GM19395 (cell line): ENCODE measurements around the gene CDAN1.
"Not testable (repeated sequence)": the region's sequence is repeated elsewhere in the genome, so short reads cannot be mapped to it uniquely, and the experiment has no call there.

Source experiments
- ATAC-seq: cut with Tn5 transposase; IDR thresholded peaks from one replicate; pipeline ENCODE4 v1.9.1; 2021; ENCODE audit warnings: mild to moderate bottlenecking, moderate library complexity; ENCODE audit not compliant: unreplicated experiment

Gene CDAN1

GRCh38 chr15:42736793-42737528 lies at the start of gene CDAN1:
CDAN1 (minus strand) TSS chr15:42737128; CDS start chr15:42737102, 26 bp downstream.
- peak; percentile 69 for ATAC-seq

DNA sequence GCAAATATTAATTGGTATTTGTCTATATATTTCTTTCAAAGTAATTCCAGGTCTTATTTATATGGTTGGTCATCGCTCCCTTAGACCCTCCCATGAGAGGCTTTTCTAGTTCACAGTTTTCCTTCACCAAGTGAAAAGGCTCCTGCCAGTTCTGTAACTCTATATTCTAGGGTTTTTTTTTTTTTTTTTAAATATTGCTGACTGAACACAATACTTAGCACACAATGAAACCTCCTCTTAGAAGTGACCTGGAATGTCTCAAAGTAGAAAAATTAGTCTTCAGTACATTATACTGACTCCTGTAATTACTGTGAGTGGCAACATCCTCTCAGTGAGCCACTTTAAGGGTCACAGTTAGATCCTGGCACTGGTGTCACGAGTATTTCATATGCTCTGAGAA lies 48.6 kb upstream of the CDAN1 start:
- no peak for ATAC-seq

DNA sequence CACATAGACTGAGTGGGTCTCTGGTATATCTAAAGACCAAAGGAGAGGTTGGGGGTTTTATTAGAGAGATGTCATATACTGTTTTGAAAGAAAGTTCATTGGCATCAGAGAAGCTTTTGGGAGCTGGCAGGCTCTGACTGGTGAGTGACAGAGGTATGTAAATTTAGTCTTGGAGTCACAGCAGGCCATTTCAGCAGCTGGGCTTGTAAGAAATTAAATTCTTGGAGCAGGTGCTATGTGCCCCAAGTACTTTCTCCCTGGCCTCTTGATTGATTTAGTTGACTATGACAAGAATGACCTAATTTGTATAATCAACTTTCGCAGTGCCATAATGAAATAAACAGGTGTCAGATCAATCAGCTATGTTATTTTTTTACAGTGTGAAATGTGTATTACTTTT lies 47.8 kb upstream of the CDAN1 start:
- ATAC-seq: no peak

DNA sequence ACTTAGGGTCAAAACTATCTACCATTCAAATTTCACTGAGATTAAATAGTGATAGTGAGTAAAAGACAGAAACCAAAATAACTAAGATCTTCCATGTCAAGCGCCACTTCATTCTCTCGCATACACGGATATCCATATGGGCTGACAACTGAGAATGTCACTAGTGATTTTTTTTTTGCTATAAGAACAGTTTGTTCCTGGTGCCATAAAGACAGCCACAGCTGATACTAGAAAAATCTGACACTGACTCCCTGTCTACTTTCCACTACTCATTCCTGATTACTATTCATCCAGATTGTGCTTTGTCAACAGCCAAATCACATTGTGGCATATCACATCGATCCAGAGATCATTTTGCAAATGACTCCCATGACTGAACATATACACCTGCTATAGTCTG lies 45.8 kb upstream of the CDAN1 start:
- ATAC-seq: no peak

DNA sequence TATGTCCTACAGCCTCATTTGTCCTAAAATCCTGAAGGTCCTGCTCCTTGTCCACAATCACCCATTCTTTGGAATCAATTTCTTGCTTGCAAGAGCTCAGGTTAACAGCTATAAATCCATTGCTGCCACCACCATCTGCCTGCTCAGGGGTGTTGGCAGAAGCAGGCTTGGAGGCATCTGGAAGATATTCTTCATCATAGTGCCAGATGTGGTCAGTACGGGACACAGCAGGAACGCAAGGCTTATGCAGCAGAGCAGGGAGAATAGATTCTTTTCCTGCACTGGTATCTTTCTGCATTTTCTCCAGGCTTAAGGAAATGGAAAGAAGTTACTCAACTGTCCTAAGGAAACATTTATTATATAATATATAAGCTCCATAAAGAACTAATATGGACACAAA lies 38.5 kb upstream of the CDAN1 start:
- ATAC-seq: no peak

GRCh38 chr15:42772901-42773300 lies 36.0 kb upstream of the CDAN1 start:
- no peak for ATAC-seq

DNA sequence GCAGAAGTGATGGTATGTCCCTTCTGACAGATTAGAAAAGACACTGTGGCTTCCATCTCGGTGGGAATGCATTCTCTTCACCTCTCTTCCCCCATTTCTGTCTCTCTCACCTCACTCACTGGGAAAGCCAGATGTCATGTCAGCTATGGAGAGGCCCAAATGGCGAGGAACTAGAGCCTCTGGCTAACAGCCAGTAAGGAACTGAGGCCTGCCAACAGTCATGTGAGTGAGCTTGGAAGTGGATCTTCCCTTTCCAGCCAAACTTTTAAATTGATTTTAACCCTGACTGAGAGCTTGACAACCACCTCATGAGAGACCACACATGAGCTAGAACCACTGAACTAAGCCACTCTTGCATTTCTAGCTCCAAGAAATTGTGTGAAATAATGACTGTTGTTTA lies 35.2 kb upstream of the CDAN1 start:
- ATAC-seq: no peak

GRCh38 chr15:42766109-42766508 lies 29.2 kb upstream of the CDAN1 start:
- ATAC-seq: not testable (repeated sequence)

DNA sequence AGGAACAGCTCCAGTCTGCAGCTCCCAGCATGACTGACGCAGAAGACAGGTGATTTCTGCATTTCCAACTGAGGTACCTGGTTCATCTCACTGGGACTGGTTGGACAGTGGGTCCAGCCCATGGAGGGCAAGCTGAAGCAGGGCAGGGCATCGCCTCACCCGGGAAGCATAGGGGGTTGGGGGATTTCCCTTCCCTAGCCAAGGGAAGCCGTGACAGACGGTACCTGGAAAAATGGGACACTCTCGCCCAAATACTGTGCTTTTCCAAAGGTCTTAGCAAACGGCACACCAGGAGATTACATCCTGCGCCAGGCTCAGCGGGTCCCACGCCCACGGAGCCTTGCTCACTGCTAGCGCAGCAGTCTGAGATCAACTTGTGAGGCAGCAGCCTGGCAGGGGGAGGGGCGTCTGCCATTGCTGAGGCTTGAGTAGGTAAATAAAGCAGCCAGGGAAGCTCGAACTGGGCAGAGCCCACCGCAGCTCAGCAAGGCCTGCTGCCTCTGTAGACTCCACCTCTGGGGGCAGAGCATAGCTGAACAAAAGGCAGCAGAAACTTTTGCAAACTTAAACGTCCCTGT lies 27.3 kb upstream of the CDAN1 start:
- ATAC-seq: not testable (repeated sequence)

DNA sequence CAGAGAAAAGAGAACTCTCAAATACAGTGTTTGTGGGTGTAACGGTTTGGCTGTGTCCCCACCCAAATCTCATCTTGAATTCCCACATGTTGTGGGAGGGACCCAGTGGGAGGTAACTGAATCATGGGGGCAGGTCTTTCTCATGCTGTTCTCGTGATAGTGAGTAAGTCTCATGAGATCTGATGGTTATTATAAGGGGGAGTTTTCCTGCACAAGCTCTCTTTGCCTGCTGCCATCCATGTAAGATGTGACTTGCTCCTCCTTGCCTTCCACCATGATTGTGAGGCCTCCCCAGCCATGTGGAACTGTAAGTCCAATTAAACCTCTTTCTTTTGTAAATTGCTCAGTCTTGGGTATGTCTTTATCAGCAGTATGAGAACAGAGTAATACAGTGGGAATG lies 24.9 kb upstream of the CDAN1 start:
- ATAC-seq: not testable (repeated sequence)

DNA sequence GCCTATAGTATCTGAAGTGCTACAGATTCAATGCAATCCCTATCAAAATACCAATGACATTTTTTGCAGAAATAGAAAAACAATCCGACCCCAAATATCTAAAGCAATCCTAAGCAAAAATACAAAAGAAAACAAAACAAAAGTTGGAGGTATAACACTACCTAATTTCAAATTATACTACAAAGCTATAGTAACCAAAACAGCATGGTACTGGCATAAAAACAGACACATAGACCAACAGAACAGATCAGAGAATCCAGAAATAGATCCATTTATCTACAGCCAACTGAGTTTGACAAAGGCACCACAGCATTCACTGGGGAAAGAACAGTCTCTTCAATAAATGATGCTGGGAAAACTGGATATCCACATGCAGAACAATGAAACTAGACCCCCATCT lies 23.8 kb upstream of the CDAN1 start:
- no peak for ATAC-seq

DNA sequence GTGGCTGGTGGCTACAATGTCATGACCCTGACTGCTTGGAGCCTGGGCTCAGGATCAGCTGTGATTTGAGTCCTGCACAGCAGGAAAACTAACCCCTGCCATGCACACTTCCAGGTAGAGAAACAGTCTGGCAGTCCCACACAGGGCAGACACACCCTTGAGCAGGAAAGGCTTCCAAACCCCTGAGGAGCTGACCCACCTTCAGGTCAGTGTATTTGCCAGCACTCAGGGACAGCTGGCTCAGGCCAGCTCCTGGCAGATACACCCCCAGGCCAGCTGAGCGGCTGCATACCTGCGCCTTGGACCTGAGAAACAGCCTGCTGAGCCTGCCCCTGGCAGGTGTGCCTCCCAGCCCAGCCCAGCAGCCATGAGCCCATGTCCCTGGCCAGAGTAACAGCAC lies 22.2 kb upstream of the CDAN1 start:
- ATAC-seq: no peak

DNA sequence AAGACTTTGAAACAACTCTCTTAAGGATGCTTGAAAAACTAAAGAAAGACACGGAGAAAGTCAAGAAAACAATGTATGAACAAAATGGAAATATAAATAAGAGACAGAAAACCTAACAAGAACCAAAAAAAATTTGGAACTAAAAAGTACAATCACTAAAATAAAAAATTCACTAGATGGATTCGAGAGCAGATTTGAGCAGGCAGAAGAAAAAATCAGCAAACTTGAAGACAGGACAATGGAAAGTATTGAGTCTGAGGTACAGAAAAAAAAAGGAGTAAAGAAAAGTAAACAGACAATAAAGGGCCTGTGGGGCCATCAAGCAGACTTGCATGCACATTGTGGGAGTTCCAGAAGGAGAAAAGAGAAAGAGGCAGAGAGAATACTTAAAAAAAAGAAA lies 13.4 kb upstream of the CDAN1 start:
- ATAC-seq: no peak

GRCh38 chr15:42749266-42749665 lies 12.3 kb upstream of the CDAN1 start:
- ATAC-seq: no peak

GRCh38 chr15:42744195-42744594 lies 7.3 kb upstream of the CDAN1 start:
- ATAC-seq: no peak

- no peak for ATAC-seq
Observed at GRCh38 chr15:42742149-42742548, 5.2 kb upstream of the CDAN1 start.

- ATAC-seq: no peak
Observed at GRCh38 chr15:42741710-42742109, 4.8 kb upstream of the CDAN1 start.

DNA sequence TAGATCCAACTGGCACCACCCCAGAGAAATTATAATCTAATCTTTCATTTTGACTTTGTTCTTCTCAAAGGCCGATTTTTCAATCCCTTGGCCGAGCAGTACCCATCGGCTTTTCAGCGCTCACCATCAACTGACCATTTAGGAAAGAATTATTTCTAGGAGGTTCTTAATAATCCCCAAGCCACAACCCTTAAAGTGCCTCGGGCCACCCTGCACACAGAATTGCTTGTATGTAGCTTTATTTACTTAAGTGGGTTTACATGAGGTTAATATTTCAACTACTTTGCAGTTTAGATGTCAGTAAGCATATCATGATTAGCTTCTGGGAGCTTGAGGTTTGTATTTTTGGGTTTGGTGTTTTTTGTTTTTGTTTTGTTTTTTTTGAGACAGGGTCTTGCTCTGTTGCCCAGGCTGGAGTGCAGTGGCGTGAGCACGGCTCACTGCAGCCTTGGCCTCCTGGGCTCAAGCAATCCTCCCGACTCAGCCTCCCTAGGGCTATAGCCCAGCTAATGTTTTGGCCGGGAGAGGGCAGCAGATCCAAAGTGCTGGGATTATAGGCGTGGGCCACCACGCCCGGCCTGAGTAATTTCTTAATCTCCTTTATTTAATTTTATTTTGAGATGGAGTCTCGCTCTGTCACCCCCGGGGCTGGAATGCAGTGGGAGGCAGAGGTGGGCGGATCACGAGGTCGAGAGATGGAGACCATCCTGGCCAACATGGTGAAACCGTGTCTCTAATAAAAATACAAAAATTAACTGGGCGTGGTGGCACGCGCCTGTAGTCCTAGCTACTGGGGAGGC lies 801 bp upstream of the CDAN1 start:
- no peak for ATAC-seq

GRCh38 chr15:42736178-42736792 lies 643 bp downstream of the CDAN1 start:
- ATAC-seq: peak; percentile 40

GRCh38 chr15:42735382-42736165 lies 1.4 kb downstream of the CDAN1 start:
- no peak for ATAC-seq
